WERI-Rb-1 (cell line): Measurements from ENCODE around the gene PTPRN.

ENCODE experiments used
- DNase-seq: peaks from one replicate; pipeline ENCODE4 v3.0.0-alpha.2; 2020
- H3K27ac ChIP-seq: fragments of 250-450 bp; sonication (Bioruptor Pico); 2 replicates; pipeline ENCODE4 v1.5.1; 2020; ENCODE audit warnings: mild to moderate bottlenecking, moderate library complexity
- H3K27me3 ChIP-seq: fragments of 250-450 bp; sonication (Bioruptor Pico); 2 replicates; pipeline ENCODE4 v1.5.1; 2021; ENCODE audit warnings: mild to moderate bottlenecking, low read depth, moderate library complexity; ENCODE audit not compliant: insufficient read depth, severe bottlenecking
- H3K36me3 ChIP-seq: fragments of 250-450 bp; sonication (Bioruptor Pico); 2 replicates; pipeline ENCODE4 v1.5.1; 2020; ENCODE audit warnings: mild to moderate bottlenecking, moderate library complexity
- H3K4me3 ChIP-seq: 2 replicates; pipeline ENCODE4 v1.5.1; 2011; ENCODE audit warnings: low read depth, mild to moderate bottlenecking, control low read depth, low read length
- H3K9me3 ChIP-seq: fragments of 250-450 bp; sonication (Bioruptor Pico); 2 replicates; pipeline ENCODE4 v1.5.1; 2021; ENCODE audit warnings: mild to moderate bottlenecking, moderate library complexity; ENCODE audit not compliant: severe bottlenecking
- TF ChIP-seq, protein P1 (sequence below): IDR thresholded peaks from 2 replicates; pipeline ENCODE4 v1.5.1; 2011; ENCODE audit warnings: low read depth, mild to moderate bottlenecking, control low read depth, inconsistent platforms, low read length

PTPRN gene

DNA sequence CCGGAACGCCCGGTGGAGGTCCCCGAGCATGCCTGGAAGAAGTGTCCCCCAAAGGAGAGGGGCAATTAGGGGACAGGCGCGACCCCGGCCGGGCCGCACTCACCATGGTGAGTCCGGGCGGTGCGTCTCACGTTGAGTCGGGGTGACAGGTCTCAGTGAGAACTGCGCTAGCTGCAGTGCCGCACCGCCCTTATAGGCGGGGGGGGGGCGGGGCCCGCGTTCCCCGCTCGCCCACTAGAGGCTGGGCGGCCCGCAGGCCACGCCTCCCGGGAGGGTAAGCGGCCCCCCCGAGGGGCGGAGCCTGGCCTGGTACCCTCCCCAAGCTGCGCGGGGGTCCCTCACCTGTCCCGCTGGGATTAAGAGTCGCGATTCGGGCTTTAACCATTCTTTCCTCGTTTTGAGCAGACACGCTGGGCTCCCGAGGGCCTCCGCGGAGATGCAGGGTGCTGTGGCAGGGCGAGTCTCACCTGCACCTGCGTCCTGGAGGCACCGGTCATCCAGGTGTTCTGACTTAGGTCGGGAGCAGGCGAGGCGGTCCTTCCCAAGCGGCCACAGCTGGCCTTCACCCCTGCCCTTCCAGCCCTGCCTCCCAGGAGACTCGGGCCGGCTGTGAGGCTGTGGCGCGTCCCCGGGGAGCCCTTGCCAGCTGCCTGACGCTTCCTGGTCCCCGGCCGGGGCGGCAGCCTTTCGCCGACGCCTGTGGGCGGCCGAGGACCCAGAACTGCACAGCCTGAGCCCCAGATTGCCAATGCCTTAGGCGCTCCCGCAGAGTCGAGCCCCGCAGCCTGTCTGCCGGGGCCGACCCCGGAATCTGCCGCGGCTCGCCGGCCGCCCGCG lies 55.2 kb downstream of the PTPRN start, which contains the start of gene TUBA4A:
TSS of gene TUBA4A (minus strand) at position 166 of the 837 bp plus-strand sequence. CDS start at position 106, 60 bp downstream.
- Histone ChIP-seq H3K27ac (peak within 1 kb of the TSS; percentile 96), H3K27me3 (peaks cover 3% of the 10 kb centered on the region), H3K4me3 (peak within 1 kb of the TSS; percentile 66), H3K9me3 (no peaks in the 10 kb centered on the region), H3K36me3 (peaks cover 28% of the 10 kb centered on the region)
- TF ChIP-seq, protein P1, sequence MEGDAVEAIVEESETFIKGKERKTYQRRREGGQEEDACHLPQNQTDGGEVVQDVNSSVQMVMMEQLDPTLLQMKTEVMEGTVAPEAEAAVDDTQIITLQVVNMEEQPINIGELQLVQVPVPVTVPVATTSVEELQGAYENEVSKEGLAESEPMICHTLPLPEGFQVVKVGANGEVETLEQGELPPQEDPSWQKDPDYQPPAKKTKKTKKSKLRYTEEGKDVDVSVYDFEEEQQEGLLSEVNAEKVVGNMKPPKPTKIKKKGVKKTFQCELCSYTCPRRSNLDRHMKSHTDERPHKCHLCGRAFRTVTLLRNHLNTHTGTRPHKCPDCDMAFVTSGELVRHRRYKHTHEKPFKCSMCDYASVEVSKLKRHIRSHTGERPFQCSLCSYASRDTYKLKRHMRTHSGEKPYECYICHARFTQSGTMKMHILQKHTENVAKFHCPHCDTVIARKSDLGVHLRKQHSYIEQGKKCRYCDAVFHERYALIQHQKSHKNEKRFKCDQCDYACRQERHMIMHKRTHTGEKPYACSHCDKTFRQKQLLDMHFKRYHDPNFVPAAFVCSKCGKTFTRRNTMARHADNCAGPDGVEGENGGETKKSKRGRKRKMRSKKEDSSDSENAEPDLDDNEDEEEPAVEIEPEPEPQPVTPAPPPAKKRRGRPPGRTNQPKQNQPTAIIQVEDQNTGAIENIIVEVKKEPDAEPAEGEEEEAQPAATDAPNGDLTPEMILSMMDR = no peak
- peak; percentile 89 for DNase-seq

GRCh38 chr2:219252900-219253752 lies 56.1 kb downstream of the PTPRN start, which contains the start of gene TUBA4B:
Gene TUBA4B, plus strand, starts transcription at chr2:219253243. Its CDS starts 165 bp downstream, at chr2:219253408.
- H3K4me3 ChIP-seq = peak within 1 kb of the TSS; percentile 66
- peaks cover 3% of the 10 kb centered on the region for H3K27me3 ChIP-seq
- DNase-seq = peak; percentile 87
- H3K36me3 ChIP-seq = peaks cover 35% of the 10 kb centered on the region
- TF ChIP-seq, protein P1 = no peak
- peak within 1 kb of the TSS; percentile 96 for H3K27ac ChIP-seq
- H3K9me3 ChIP-seq = no peaks in the 10 kb centered on the region

DNA sequence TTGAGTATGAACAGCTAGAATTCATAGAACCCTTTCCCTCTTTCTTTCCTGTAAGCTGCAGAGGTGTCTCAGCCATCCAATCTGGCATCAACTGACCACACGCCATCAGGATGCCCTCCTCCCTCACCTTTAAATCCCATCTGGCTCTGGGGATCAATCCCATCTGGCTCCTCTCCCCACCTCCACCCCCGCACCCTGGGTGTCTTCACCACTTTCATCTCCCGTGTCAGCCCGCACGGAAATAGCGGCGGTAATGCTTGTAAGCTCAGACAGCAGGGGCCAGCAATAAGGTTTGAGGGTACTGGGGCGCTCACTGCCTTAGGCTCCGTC lies 56.7 kb downstream of the PTPRN start:
- peak; percentile 90 for DNase-seq
- H3K4me3 ChIP-seq = peak overlapping the region; percentile 66
- no peaks in the 10 kb centered on the region for H3K9me3 ChIP-seq
- H3K27ac ChIP-seq = peak overlapping the region; percentile 96
- peaks cover 3% of the 10 kb centered on the region for H3K27me3 ChIP-seq
- TF ChIP-seq, protein P1 = no peak
- H3K36me3 ChIP-seq = peaks cover 41% of the 10 kb centered on the region

DNA sequence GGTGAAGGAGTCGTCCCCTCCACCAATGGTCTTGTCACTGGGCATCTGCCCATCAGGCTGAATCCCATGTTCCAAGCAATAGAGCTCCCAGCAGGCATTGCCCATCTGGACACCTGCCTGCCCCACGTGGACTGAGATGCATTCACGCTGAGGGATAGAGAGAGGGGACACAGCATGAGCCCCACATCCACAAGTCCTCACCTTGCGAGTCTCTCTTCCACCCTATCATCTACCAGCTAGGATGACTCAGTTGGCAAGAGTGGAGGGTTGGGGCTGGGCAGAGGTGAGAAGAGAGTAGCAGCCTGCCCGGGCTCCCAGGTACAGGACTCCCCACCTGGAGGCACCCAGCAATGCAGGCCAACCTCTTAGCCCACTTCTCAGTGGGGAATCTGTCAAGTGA lies 57.1 kb downstream of the PTPRN start:
- Histone ChIP-seq H3K36me3 (peaks cover 45% of the 10 kb centered on the region), H3K4me3 (peak overlapping the region; percentile 66)

GRCh38 chr2:219251656-219252055 lies 57.5 kb downstream of the PTPRN start:
- no peaks in the 10 kb centered on the region for H3K9me3 ChIP-seq
- H3K36me3 ChIP-seq = peaks cover 49% of the 10 kb centered on the region
- TF ChIP-seq, protein P1 = no peak
- H3K27me3 ChIP-seq = peaks cover 3% of the 10 kb centered on the region
- H3K4me3 ChIP-seq = peak overlapping the region; percentile 66
- no peak for DNase-seq
- peak overlapping the region; percentile 96 for H3K27ac ChIP-seq

More for the DNA sequence above, 57.1 kb downstream of the PTPRN start:
- no peaks in the 10 kb centered on the region for H3K9me3 ChIP-seq
- TF ChIP-seq, protein P1 = no peak
- DNase-seq = no peak
- peak overlapping the region; percentile 96 for H3K27ac ChIP-seq
- peaks cover 3% of the 10 kb centered on the region for H3K27me3 ChIP-seq
